HG03378 (cell line): ENCODE measurements around the gene NAALADL2.

ENCODE experiments used
- ATAC-seq: cut with Tn5 transposase; IDR thresholded peaks from one replicate; pipeline ENCODE4 v1.9.1; 2021; ENCODE audit warnings: mild to moderate bottlenecking, moderate library complexity; ENCODE audit not compliant: unreplicated experiment

Gene NAALADL2

GRCh38 chr3:174884776-174885568 is 25.8 kb downstream of the NAALADL2 start:
- no peak for ATAC-seq

- ATAC-seq: no peak
Observed at GRCh38 chr3:174891524-174892203, 32.5 kb downstream of the NAALADL2 start.

GRCh38 chr3:174907027-174907426 is 47.9 kb downstream of the NAALADL2 start:
- ATAC-seq: no peak

- no peak for ATAC-seq
Observed at GRCh38 chr3:174907628-174908407, 48.7 kb downstream of the NAALADL2 start.

- no peak for ATAC-seq
Observed at GRCh38 chr3:174931473-174932353, 72.6 kb downstream of the NAALADL2 start.

GRCh38 chr3:174936590-174936989 is 77.5 kb downstream of the NAALADL2 start:
- ATAC-seq: no peak

GRCh38 chr3:174937478-174937877 is 78.3 kb downstream of the NAALADL2 start:
- ATAC-seq: no peak

GRCh38 chr3:174938102-174938501 is 79.0 kb downstream of the NAALADL2 start:
- no peak for ATAC-seq

GRCh38 chr3:174940151-174940550 is 81.0 kb downstream of the NAALADL2 start:
- ATAC-seq: no peak

DNA sequence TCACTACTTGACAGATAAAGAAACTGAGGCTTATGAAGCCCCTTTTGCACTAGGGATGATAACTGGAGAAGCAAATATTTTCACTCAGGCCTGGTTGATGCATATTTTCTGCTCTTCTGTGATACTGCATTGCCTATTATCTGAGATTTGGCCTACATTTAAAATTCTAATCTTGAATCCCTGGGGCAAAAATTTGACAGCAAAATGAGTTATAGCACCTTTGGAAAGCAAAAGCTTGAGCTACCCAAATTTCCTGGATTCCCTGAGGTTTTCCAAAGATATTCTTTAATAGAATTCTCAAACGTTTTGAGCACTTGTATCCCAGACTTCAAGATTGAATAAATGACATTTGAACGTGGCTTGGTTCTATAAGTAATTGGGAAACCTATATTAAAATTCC is 86.1 kb downstream of the NAALADL2 start:
- no peak for ATAC-seq

GRCh38 chr3:174945951-174946350 is 86.8 kb downstream of the NAALADL2 start:
- no peak for ATAC-seq

- ATAC-seq: no peak
Observed at GRCh38 chr3:174949523-174949922, 90.4 kb downstream of the NAALADL2 start.

DNA sequence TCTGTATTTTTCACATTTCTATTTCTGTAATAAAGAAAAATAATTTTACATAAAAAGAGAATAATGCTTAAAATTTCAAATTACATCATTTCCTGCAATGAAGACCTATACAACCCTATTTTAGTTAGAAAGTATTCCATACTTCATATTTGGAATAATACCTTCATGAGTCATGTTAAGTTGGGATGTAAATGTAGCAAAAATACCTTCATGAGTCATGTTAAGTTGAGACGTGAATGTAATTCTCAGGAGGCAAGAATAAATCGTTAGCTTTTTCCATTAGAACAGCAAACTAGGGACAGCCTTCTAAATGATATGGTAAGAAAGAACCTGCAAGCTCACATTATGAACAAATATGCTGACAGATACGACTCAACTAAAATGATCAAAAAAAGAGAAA is 91.9 kb downstream of the NAALADL2 start:
- ATAC-seq: no peak

GRCh38 chr3:174951498-174952005 is 92.4 kb downstream of the NAALADL2 start:
- ATAC-seq: no peak

- no peak for ATAC-seq
Observed at GRCh38 chr3:174953068-174953467, 93.9 kb downstream of the NAALADL2 start.

DNA sequence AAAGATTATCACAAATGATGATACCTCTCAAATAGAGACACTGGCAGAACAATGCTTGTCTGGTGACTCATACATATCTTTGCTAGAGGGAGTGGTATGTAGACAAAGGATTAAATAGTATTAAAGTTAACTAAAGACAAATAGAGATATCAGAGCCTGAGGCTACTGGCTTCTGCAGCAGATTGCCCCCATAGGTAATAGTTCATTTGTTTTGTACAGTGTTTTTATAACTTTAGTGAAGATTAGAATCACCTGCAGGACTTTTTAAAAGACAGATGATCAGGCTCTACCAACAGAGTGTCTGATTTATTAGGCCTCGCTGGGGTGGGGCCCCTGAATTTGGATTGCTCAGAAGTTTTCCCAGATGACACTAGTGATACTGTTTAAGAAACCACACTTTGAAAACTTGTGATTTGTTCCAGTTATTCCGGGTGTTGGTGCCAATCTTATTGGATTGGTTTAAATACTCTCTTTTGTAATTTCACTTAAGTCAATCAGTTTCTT is 96.4 kb downstream of the NAALADL2 start:
- ATAC-seq: no peak

- no peak for ATAC-seq
Observed at GRCh38 chr3:174957081-174957480, 97.9 kb downstream of the NAALADL2 start.

GRCh38 chr3:174957551-174958001 is 98.4 kb downstream of the NAALADL2 start:
- ATAC-seq: no peak

GRCh38 chr3:174958671-174959328 is 99.7 kb downstream of the NAALADL2 start:
- ATAC-seq: no peak
